ENCODE data around the gene DEPDC4.
"Not testable (repeated sequence)": the region's sequence is repeated elsewhere in the genome, so short reads cannot be mapped to it uniquely, and the experiment has no call there.

DEPDC4 gene

GRCh38 chr12:100231873-100232272 lies 35.0 kb downstream of the DEPDC4 start:
- not testable (repeated sequence) for H3K9ac ChIP-seq (ENCODE audit: low read length); H3K27ac ChIP-seq (ENCODE audit: low read depth, low read length); H3K27me3 ChIP-seq (ENCODE audit: control insufficient read depth in 1 of 2, insufficient read depth in 2 of 2, low read length in 2 of 2); H3K9me3 ChIP-seq (ENCODE audit: low read length); H3K4me1 ChIP-seq (ENCODE audit: insufficient read depth, low read length); H3K36me3 ChIP-seq (ENCODE audit: insufficient read depth, low read length); H3K4me3 ChIP-seq (ENCODE audit: low read depth in 1 of 2, low read length in 2 of 2)

GRCh38 chr12:100229876-100230275 lies 37.0 kb downstream of the DEPDC4 start:
- Histone ChIP-seq H3K27ac (ENCODE audit: low read depth, low read length) (no peak overlapping the region), H3K4me1 (ENCODE audit: insufficient read depth, low read length) (no peaks in the 10 kb centered on the region), H3K36me3 (ENCODE audit: insufficient read depth, low read length) (peaks cover 8% of the 10 kb centered on the region), H3K9ac (ENCODE audit: low read length) (no peak overlapping the region), H3K27me3 (ENCODE audit: control insufficient read depth in 1 of 2, insufficient read depth in 2 of 2, low read length in 2 of 2) (no peaks in the 10 kb centered on the region), H3K9me3 (ENCODE audit: low read length) (no peaks in the 10 kb centered on the region), H3K4me3 (ENCODE audit: low read depth in 1 of 2, low read length in 2 of 2) (no peak overlapping the region)

GRCh38 chr12:100229036-100229635 lies 37.7 kb downstream of the DEPDC4 start:
- no peaks in the 10 kb centered on the region for H3K27me3 ChIP-seq (ENCODE audit: control insufficient read depth in 1 of 2, insufficient read depth in 2 of 2, low read length in 2 of 2)
- no peak overlapping the region for H3K4me3 ChIP-seq (ENCODE audit: low read depth in 1 of 2, low read length in 2 of 2)
- H3K27ac ChIP-seq (ENCODE audit: low read depth, low read length) = no peak overlapping the region
- H3K4me1 ChIP-seq (ENCODE audit: insufficient read depth, low read length) = no peaks in the 10 kb centered on the region
- peaks cover 14% of the 10 kb centered on the region for H3K36me3 ChIP-seq (ENCODE audit: insufficient read depth, low read length)
- H3K9me3 ChIP-seq (ENCODE audit: low read length) = no peaks in the 10 kb centered on the region
- H3K9ac ChIP-seq (ENCODE audit: low read length) = no peak overlapping the region

- Histone ChIP-seq H3K4me3 (ENCODE audit: low read depth in 1 of 2, low read length in 2 of 2) (no peak overlapping the region), H3K36me3 (ENCODE audit: insufficient read depth, low read length) (peaks cover 26% of the 10 kb centered on the region), H3K27me3 (ENCODE audit: control insufficient read depth in 1 of 2, insufficient read depth in 2 of 2, low read length in 2 of 2) (no peaks in the 10 kb centered on the region), H3K9ac (ENCODE audit: low read length) (no peak overlapping the region), H3K9me3 (ENCODE audit: low read length) (no peaks in the 10 kb centered on the region), H3K4me1 (ENCODE audit: insufficient read depth, low read length) (no peaks in the 10 kb centered on the region), H3K27ac (ENCODE audit: low read depth, low read length) (no peak overlapping the region)
Observed at GRCh38 chr12:100225491-100225890, 41.4 kb downstream of the DEPDC4 start.

- H3K9me3 ChIP-seq (ENCODE audit: low read length); H3K9ac ChIP-seq (ENCODE audit: low read length); H3K4me1 ChIP-seq (ENCODE audit: insufficient read depth, low read length); H3K4me3 ChIP-seq (ENCODE audit: low read depth in 1 of 2, low read length in 2 of 2); H3K27me3 ChIP-seq (ENCODE audit: control insufficient read depth in 1 of 2, insufficient read depth in 2 of 2, low read length in 2 of 2); H3K27ac ChIP-seq (ENCODE audit: low read depth, low read length): not testable (repeated sequence)
- H3K36me3 ChIP-seq (ENCODE audit: insufficient read depth, low read length) = peaks cover 31% of the 10 kb centered on the region
Observed at GRCh38 chr12:100222173-100222572, 44.7 kb downstream of the DEPDC4 start.

- H3K36me3 ChIP-seq (ENCODE audit: insufficient read depth, low read length) = peaks cover 31% of the 10 kb centered on the region
- no peaks in the 10 kb centered on the region for H3K9me3 ChIP-seq (ENCODE audit: low read length)
- no peak overlapping the region for H3K9ac ChIP-seq (ENCODE audit: low read length)
- no peak overlapping the region for H3K4me3 ChIP-seq (ENCODE audit: low read depth in 1 of 2, low read length in 2 of 2)
- H3K27me3 ChIP-seq (ENCODE audit: control insufficient read depth in 1 of 2, insufficient read depth in 2 of 2, low read length in 2 of 2) = no peaks in the 10 kb centered on the region
- H3K4me1 ChIP-seq (ENCODE audit: insufficient read depth, low read length) = no peaks in the 10 kb centered on the region
- no peak overlapping the region for H3K27ac ChIP-seq (ENCODE audit: low read depth, low read length)
Observed at GRCh38 chr12:100221523-100221922, 45.4 kb downstream of the DEPDC4 start.

- no peaks in the 10 kb centered on the region for H3K9me3 ChIP-seq (ENCODE audit: low read length)
- H3K4me1 ChIP-seq (ENCODE audit: insufficient read depth, low read length) = no peaks in the 10 kb centered on the region
- H3K27ac ChIP-seq (ENCODE audit: low read depth, low read length) = no peak overlapping the region
- no peak overlapping the region for H3K9ac ChIP-seq (ENCODE audit: low read length)
- H3K36me3 ChIP-seq (ENCODE audit: insufficient read depth, low read length) = peaks cover 26% of the 10 kb centered on the region
- H3K27me3 ChIP-seq (ENCODE audit: control insufficient read depth in 1 of 2, insufficient read depth in 2 of 2, low read length in 2 of 2) = no peaks in the 10 kb centered on the region
- no peak overlapping the region for H3K4me3 ChIP-seq (ENCODE audit: low read depth in 1 of 2, low read length in 2 of 2)
Observed at GRCh38 chr12:100219328-100220109, 47.4 kb downstream of the DEPDC4 start.

GRCh38 chr12:100216337-100216736 lies 50.5 kb downstream of the DEPDC4 start:
- Histone ChIP-seq H3K9me3 (ENCODE audit: low read length) (no peaks in the 10 kb centered on the region), H3K4me3 (ENCODE audit: low read depth in 1 of 2, low read length in 2 of 2) (no peak overlapping the region), H3K27ac (ENCODE audit: low read depth, low read length) (no peak overlapping the region), H3K36me3 (ENCODE audit: insufficient read depth, low read length) (peaks cover 23% of the 10 kb centered on the region), H3K9ac (ENCODE audit: low read length) (no peak overlapping the region), H3K27me3 (ENCODE audit: control insufficient read depth in 1 of 2, insufficient read depth in 2 of 2, low read length in 2 of 2) (no peaks in the 10 kb centered on the region), H3K4me1 (ENCODE audit: insufficient read depth, low read length) (no peaks in the 10 kb centered on the region)

- H3K27ac ChIP-seq (ENCODE audit: low read depth, low read length) = no peak overlapping the region
- peaks cover 34% of the 10 kb centered on the region for H3K36me3 ChIP-seq (ENCODE audit: insufficient read depth, low read length)
- H3K9ac ChIP-seq (ENCODE audit: low read length) = no peak overlapping the region
Observed at GRCh38 chr12:100215209-100215608, 51.7 kb downstream of the DEPDC4 start.

GRCh38 chr12:100214518-100214917 lies 52.4 kb downstream of the DEPDC4 start:
- Histone ChIP-seq H3K9ac (ENCODE audit: low read length) (no peak overlapping the region), H3K27ac (ENCODE audit: low read depth, low read length) (no peak overlapping the region), H3K27me3 (ENCODE audit: control insufficient read depth in 1 of 2, insufficient read depth in 2 of 2, low read length in 2 of 2) (no peaks in the 10 kb centered on the region), H3K4me1 (ENCODE audit: insufficient read depth, low read length) (no peaks in the 10 kb centered on the region), H3K4me3 (ENCODE audit: low read depth in 1 of 2, low read length in 2 of 2) (no peak overlapping the region), H3K36me3 (ENCODE audit: insufficient read depth, low read length) (peaks cover 38% of the 10 kb centered on the region), H3K9me3 (ENCODE audit: low read length) (no peaks in the 10 kb centered on the region)

More at GRCh38 chr12:100215209-100215608, 51.7 kb downstream of the DEPDC4 start:
- no peak overlapping the region for H3K4me3 ChIP-seq (ENCODE audit: low read depth in 1 of 2, low read length in 2 of 2)
- H3K9me3 ChIP-seq (ENCODE audit: low read length) = no peaks in the 10 kb centered on the region
- H3K27me3 ChIP-seq (ENCODE audit: control insufficient read depth in 1 of 2, insufficient read depth in 2 of 2, low read length in 2 of 2) = no peaks in the 10 kb centered on the region
- H3K4me1 ChIP-seq (ENCODE audit: insufficient read depth, low read length) = no peaks in the 10 kb centered on the region

- Histone ChIP-seq H3K9ac (ENCODE audit: low read length) (no peak overlapping the region), H3K4me1 (ENCODE audit: insufficient read depth, low read length) (no peaks in the 10 kb centered on the region), H3K4me3 (ENCODE audit: low read depth in 1 of 2, low read length in 2 of 2) (no peak overlapping the region), H3K27me3 (ENCODE audit: control insufficient read depth in 1 of 2, insufficient read depth in 2 of 2, low read length in 2 of 2) (no peaks in the 10 kb centered on the region), H3K36me3 (ENCODE audit: insufficient read depth, low read length) (peaks cover 43% of the 10 kb centered on the region), H3K9me3 (ENCODE audit: low read length) (no peaks in the 10 kb centered on the region), H3K27ac (ENCODE audit: low read depth, low read length) (no peak overlapping the region)
Observed at GRCh38 chr12:100213016-100213891, 53.6 kb downstream of the DEPDC4 start.
